DMS 273 (cell line): ENCODE measurements around the gene TENM4.
"Not testable (repeated sequence)": the region's sequence is repeated elsewhere in the genome, so short reads cannot be mapped to it uniquely, and the experiment has no call there.

ENCODE experiments used
- DNase-seq: peaks from one replicate; lab custom pipeline; 2025; ENCODE audit not compliant: unreplicated experiment; lab: John Stamatoyannopoulos, UW

The TENM4 gene

DNA sequence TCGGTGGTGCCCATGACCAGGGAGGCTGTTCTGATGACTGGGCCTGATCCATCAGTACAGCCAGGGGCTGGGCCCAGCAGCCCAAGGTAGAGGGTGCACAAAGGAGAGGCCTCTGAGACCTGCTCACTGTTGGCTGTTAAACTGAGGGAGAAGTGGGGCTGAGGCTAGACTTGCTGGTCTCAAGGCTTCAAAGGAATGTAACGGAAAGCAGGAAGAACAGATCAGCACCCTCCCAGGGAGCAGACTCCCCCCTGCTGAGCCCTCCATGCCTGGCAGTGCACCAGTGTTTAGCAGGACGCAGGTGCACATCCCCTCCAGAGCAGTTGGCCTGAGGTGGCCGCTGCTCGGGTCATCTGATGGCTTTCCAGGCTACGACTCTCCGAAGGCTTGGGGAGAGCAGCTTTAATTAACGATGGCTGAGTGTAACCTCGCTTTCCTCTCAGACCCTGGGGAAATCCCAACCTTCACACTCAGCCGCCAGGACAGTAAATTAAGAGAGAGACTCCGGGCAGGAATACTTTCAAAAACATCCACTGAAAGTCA is 610.5 kb downstream of the TENM4 start:
- no peak for DNase-seq

DNA sequence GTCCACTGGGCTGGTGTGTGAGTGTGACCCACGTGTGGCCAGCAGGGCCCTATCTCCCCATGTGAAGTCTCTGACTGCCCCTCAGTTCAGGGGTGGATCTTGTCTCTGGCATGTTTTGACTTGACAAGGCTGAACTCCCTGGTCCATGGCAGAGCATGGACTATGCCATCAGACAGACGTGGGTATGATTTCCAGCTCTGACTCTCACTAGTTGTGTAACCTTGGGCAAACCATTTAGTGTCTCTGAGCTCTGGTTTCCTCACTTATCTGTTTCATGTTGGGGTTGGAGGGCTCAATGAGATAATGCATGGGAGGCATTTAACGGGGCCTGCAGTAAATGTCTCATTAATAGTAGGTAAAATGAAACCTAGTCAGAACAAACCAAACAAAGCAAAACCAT is 611.7 kb downstream of the TENM4 start:
- DNase-seq: no peak

DNA sequence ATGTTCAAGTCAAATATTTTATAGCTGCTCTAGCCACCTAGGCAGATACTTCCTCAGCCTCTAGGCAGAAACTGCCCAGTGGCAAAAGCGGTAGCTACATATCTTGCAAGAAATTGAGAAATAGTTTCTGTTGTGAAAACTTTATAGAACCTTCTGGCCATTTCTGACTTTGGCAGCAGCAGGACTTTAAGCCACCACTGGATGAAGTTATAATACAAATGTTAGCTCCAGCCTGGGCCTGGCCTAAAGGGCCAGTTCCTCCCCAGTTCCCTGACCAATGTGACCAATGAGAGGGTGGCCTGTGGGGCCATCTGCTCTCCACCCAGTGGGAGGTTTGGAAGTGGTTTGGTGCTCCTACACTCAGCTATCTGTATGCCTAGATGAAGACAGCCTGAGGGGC is 612.2 kb downstream of the TENM4 start:
- no peak for DNase-seq

DNA sequence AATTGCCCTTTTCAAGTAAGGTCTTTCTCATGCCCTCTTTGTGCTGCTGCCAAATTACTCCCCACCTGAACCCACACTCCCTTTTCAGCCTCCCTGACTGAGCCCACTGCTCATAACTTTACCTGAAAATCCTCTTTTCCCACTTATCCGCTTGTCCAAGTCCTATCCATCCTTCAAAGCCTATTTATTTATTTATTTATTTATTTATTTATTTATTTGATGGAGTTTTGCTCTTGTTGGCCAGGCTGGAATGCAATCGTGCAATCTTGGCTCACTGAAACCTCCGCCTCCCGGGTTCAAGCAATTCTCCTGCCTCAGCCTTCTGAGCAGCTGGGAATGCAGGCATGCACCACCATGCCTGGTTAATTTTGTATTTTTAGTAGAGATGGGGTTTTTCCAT is 613.5 kb downstream of the TENM4 start:
- DNase-seq: not testable (repeated sequence)

DNA sequence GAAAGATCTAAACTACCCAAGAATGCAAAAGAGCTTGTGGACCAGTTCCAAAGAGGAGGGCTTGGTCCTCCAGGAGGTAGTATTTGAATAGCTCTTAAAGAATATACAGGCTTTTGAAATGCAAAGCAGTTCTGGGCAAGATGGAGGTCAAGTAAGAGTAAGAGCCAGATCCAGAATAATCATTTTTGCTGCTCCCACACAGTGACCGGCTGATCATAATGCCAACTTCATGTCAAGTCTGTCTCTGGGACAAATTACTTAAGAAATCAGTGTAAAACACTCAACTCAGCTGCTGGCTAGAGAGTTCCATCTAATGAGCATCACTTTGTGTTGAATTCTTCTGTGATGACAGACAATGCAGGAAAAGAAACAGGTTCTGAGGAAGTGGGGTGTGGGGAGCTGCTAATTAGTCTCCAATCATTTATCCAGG is 615.2 kb downstream of the TENM4 start:
- no peak for DNase-seq

DNA sequence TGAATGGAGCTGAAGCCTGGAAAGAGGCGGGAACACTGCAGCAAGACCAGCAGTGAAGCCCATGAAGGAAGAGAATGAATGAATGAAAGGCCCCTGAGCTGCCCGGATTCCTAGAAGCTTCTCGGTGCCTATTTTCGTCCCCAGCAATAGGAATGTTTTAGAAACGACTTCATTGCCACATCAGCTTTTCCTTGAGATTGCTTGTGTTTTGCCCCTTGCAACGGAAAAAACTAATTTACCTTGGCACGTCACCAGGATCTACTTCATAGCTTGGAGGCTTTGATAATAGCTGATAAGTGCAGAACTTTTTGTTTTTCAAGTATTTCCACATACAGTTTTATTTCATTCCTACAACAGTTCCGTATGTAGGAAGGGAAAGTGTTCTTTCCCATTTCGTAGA is 617.2 kb downstream of the TENM4 start:
- DNase-seq: no peak

DNA sequence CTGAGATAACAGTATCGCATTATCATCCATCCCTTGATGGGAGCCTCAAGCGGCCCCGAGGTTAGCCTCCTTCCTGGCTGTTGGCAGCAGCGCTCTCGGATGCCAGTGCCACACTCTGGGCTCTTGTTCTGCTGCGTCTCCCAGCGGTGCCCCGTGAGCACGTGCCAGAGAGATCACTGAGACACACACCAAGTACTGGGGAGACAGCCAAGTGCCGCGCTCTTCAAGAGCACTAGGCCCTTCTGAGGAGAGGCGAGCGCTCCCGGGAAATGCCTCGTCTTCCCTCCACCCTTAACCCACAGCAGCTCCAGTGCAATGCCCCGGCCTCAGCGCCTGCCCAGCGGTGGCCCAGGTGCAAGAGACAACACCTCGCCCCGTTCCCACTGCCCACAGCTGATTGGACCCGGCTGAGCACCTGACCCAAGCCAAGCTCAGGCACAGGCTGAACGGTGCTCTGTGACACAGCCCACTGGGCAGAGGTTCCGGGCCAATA is 617.9 kb downstream of the TENM4 start:
- no peak for DNase-seq

DNA sequence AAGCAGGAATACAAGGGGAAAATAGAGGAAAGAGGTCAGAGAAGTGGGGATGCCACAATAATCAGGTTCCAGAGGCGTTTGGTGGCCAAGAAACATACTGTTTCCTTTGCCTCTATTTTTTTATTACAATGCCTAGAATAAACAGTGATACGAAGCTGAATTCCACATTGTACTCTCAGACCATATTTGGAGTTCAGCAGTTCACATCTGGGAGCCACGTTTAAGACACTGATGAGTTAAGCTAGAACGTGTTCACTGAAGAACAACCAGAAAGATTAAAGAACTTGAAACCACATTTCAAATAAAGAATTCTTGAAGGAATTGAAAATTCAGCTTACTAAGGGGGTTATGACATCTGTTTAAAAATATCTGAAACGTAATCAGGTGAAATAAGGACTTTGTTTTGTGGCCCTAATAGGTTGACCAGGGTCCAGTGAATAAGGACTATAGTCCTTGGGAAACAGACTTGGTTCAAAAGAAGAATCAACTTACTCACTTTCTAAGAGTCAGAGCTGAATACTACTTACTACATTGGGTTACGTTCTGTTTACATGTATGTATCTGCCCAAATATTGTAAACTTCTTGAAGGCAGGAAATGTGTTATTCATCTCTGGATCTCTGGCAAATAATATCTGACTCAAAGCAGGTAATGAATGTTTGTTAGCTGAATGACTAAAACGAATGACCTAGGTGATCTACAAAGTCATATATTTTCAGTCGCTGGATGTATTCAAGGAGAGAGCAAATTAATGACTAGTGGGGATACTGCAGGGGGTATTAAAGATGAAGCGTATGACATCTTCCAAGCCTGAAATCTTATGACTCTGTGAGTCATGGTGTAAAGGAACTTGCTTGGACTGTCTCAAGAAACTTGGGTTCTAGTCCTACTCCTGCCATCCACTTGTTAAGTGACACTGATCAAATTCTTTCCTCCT is 619.2 kb downstream of the TENM4 start:
- DNase-seq: no peak

DNA sequence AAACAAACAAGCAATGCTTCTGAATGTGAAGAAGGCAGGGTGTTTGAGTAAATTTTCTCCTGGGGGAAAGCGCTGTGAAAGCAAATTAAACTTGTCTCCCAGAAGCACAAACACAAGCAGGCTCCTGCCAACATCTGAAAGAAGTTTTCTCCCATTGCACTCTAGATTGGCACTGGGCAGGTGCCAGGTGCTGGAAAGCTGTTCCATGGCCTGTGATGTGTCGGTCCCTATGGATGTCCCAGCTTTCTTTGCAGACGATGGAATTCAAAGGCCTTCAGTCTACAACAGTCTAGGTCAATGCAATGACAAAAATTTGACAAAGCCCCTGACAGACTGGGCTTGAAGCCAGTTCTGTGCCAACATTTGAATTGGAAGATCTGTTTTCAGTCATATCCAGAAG is 620.1 kb downstream of the TENM4 start:
- DNase-seq: no peak

DNA sequence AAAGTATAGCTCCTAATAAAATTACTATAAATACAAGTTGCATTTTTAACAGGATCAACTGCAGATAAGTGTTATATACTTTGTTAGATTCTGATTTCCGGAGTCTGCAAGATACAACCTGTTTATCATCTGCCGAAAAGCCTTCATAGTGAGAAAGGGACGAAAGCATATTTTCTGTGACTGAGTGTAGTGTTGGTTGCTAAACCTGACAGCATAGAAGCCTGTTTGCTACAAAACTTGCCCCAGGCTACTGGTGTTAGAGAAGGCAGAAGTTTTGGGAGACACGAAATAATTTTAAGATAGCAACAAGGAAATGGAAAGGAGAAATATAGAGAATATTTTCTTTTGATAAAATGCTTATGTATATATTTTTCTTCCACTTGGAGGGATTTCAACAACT is 622.6 kb downstream of the TENM4 start:
- no peak for DNase-seq

DNA sequence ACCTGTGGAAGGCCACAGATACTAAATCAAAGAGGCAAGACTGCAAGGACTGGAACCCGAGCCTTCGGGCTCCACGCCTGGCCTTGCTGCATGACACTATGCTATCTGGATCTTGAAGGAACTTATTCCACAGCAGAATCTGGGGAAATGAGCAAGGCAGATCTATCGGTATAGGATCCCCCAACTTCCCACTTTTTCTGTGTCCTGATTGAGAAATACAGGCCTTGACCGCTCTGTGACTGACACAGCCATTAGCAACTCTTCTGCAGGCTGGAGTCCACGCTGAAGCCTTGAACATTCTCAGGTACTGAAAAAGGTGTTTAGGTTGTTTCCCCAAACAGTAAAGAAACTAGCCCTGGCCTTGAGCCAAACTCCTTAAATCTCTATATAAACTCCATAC is 625.0 kb downstream of the TENM4 start:
- no peak for DNase-seq

DNA sequence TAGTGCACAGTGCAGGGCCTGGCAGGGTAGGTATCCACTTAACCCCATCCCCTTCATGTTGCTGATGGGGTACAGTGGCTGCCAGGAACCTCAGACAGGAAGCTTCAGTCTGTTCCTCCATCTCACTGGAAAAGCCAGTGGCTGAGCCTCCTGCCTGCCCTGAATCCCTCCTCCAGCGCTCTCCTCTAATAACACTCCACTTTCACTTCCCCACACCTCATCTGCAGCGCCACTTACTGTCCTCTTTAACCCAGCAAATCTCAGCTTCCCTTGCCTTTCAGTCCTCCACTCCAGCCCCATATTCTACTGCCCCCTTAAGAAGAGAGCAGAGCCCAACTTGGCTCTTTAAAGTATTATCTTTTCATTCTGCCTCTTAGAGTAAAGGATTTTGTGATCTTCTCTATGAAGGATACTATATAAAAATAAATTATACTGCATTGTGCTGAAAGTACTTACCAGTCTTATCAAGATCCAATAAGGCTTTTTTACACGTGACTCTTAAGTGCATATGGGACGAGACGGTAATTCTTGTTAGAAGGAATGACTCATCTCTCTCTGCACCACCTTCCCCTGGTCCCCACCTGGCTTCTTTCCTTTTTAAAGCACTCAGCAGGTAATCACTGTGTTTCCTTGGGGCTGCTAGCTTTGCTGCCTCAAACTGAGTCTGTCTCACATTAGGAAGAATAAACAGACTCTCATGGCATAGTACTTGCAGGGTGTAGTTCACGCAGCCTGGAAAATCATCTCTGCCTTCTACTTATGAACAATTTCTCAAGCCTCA is 628.1 kb downstream of the TENM4 start:
- peak; percentile 10 for DNase-seq

DNA sequence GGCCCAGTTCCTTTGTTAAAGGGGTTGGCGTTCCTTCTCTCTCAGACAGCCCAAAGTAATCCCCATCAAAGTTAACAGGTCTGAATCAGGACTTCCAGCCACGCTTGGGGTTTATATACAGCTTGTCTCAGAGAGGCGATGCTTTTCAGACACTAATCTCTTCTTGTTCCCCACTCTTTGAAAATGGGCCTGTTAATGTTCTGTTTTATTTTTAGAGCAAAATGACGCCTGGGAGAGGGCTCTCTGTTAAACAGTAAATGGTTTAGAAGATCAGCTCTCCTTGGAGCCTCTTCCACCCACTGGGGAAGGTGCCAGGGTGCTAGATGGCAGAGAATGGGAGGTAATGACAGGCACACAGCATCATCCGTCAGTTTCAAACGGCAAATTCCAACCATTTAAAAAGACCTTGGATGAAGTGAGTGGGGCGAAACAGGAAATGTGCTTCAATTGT is 630.2 kb downstream of the TENM4 start:
- DNase-seq: no peak

DNA sequence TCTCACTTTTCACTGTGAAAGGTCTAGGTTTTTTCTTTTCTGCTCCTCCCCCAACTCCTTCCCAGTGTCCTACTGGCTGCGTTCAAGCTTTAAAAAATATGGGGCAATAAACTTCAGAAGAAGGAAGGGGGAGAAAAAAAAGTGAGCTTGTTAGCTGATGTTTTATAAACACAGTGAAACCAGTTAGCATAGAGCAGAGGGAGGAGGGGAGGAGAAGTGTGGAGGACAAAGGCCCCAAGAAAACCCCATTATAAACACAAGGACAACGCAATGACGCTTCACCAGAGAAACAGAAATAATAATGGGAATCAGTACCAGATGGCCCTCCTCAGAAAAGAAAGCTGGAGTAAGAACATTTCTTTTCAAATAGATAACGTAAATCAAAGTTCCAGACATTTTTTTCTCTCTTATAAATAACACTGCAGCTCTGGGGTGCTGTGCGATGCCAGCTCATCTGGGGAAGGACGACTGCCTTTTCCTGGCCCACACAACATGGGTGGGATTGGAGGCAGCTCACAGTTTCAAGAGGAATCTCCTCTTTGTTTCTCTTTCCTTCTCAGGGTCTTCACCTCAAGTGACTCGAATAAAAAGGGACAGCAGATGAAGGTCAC is 630.8 kb downstream of the TENM4 start:
- no peak for DNase-seq

DNA sequence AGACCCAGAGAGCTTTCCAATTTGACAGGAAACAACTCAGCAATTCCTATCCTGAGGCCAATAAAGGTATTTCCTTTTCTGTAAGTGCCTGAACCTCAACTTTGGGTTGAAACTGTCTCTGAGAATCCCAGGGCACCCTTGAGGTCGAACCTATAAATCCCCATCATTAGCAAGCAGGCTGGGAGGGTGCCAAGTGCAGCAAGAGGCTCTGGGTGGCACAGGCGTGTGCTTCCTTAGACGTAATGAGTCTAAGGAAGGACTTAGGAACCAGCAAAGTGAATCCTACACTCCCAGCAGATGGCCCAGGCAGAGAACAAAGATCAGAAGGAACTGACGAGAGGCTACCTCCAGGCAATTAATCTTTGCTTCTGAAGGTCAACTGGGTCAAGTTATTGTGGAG is 631.9 kb downstream of the TENM4 start:
- DNase-seq: no peak

DNA sequence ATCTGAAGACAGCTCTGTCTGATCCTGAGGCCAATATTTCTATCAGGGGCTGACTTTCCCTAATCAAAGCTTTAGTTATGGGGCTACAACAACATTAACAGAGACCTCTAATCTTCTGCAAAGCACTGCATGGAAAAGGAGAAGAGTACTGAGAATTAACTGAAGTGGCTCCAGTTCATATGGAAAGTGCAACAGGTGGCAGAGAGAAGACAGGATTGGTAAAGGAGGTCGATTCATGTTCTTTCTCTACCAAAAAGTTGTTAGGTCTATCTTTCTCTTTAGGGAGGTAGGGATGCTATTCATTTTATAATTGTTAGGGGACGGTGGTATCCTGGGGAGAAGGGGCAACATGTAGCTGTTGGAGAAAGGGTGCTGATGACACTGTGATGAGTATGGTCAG is 633.5 kb downstream of the TENM4 start:
- no peak for DNase-seq

DNA sequence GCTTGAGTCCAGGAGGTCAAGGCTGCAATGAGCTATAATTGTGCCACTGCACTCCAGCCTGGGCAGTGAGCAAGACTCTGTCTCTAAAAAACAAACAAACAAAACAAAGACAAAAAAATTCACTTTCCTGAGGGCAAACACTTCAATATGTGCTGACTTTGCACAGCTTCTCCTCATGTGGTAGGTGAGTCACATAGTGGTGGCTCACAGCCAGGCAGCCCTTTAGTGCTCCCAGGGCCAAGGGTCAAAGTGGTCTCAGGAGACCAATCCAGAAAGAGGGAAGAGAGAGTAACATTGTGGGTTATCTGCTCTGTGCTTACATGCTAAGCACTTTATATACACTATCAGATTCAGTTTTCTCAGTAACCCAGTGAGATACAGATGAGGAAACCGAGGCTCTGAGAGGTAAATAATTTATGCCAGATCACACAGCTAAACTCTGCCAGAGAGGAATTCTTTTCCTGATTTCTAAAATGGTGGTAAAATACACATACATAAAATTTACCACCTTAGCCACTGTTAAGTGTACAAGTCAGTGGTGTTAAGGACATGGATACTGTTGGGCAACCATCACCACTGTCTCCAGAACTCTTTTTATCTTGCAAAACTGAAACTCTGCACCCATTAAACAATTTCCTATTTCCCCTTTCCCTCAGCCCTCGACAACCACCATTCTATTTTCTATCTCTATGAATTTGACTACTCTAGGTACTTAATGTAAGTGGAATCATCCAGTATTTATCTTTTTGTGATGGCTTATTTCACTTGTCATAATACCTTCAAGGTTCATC is 634.4 kb downstream of the TENM4 start:
- DNase-seq: no peak

DNA sequence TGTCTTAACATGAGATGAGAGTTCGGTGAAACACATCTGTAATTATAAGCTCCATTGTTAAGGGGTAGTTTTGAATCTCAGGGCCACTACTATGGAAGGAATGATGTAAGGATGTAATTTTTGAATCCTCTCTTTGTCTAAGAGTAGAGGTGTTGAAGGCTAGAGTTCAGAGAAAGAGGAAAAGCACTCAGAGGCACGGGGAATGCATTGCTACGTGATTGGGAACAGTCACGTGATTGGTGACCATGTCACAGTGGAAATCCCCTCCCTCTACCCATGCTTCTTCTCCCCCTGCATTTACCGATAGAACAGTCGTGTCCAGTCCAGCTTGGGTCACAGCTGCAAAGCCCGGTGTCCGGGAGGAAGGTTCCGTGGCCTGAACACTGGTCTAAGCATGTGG is 635.8 kb downstream of the TENM4 start:
- no peak for DNase-seq

DNA sequence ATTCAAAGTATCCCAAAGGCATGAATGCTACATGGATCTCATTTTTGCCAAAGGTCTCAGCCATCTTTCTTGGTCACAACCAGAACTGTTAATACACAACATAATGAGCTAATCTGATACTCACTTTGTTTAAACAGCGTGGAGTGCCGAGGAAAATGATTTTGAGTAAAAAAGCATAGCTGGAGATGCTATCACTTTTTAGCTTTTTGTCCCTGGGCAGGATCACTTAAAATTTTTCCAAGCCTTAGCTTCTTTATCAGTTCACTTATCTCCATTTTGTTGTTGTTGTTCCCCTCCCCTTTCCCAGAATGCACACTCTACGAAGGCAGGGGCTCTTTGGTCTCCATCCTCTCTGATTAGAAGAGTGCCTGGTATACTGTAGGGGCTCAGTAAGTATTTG is 636.8 kb downstream of the TENM4 start:
- no peak for DNase-seq

DNA sequence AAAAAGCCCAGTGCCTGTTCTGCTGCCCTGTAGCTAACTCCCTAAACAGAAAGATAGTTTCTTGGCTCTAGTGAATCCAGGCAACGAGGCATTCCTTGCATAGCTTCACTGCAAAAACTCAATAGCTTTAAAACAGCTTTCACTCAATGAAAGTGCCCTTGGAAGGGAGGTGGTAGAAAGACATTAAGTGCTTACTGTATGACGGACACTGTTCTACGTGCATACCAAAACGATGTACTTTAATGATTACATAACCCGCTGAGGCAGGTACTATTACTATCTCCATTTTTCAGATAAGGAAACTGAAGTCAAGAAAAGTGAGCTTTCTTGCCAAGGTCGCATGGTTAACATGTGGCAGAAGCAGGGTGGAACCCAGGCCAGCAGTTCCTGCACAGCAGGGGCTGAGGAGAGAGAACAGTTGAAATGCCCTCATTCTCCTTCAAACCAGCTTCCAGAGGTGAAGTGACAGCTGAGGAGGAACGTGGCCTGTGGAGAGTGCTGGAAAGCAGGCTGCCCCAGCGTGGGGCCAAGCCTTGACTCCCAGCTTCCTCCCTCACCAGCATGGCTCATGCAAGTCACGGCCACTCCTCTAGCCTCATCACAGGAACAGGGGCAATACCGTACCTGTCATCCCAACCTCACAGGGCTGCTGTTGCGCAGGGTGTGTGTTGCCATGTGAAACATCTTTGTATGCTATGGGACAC is 638.6 kb downstream of the TENM4 start:
- DNase-seq: no peak
